Measurements from ENCODE around the gene STK32C. TPM values are rescaled to one million over a fixed set of nuclear protein-coding genes. Genes with fewer than 3 reads are reported as not detected.

The STK32C gene
- total and polyA plus RNA-seq, 2 donors (not counting 1 experiment from before 2014, with no cell fraction given), result 9.9 to 16.8 TPM

DNA sequence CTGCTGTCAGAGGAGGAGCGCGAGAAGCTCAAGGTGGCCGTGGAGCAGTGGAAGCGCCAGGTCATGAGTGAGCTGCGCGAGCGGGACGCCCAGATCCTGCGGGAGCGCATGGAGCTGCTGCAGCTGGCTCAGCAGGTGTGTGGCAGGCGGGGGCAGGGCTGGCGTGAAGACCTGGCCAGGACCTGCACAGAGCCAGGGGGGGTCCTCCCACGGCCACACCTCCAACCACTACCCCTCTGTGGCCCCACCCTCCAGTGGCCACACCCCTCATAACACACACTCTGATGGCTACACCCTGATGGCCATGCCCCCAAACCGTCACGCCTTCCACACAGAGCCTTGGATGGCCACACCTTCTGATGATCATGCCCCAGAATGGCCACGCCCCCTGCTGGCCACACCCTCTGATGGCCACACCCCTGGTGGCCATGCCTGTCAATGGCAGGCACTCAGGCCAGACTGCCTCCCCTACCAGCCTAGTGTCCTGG lies 144.4 kb downstream of the STK32C start:
- peaks cover 0 to 20% (median 0%) of the 10 kb centered on the region in 3 donors for H3K9me3 ChIP-seq (ENCODE audit: control extremely low read depth in 1 of 3, control insufficient read depth in 2 of 3, insufficient read depth in 1 of 3, low read length in 2 of 3)
- ATAC-seq (ENCODE audit: low read depth) (no peak), DNase-seq (peak; percentile 28)
- H3K4me3 ChIP-seq (ENCODE audit: control extremely low read depth in 1 of 5, extremely low read depth in 1 of 5, insufficient read depth in 1 of 5, low read depth in 2 of 5, low read length in 4 of 5), result no peak overlapping the region
- CTCF ChIA-PET, result interaction anchor here (0.8 kb wide), 1 partner anchor 1222 kb away, joined by 3 read pairs; no protein-coding TSS in a partner anchor
- H3K79me2 ChIP-seq (ENCODE audit: control insufficient read depth, insufficient read depth, low read length), result no peaks in the 10 kb centered on the region
- H3K9ac ChIP-seq (ENCODE audit: low read length), result no peak overlapping the region
- no peak for TF ChIP-seq EZH2 (IDR thresholded peaks at IDR 0.05; ENCODE audit: borderline replicate concordance, insufficient read depth, low read depth, low read length, poor library complexity, severe bottlenecking)
- TF ChIP-seq, protein P1, sequence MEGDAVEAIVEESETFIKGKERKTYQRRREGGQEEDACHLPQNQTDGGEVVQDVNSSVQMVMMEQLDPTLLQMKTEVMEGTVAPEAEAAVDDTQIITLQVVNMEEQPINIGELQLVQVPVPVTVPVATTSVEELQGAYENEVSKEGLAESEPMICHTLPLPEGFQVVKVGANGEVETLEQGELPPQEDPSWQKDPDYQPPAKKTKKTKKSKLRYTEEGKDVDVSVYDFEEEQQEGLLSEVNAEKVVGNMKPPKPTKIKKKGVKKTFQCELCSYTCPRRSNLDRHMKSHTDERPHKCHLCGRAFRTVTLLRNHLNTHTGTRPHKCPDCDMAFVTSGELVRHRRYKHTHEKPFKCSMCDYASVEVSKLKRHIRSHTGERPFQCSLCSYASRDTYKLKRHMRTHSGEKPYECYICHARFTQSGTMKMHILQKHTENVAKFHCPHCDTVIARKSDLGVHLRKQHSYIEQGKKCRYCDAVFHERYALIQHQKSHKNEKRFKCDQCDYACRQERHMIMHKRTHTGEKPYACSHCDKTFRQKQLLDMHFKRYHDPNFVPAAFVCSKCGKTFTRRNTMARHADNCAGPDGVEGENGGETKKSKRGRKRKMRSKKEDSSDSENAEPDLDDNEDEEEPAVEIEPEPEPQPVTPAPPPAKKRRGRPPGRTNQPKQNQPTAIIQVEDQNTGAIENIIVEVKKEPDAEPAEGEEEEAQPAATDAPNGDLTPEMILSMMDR (IDR thresholded peaks at IDR 0.05), result no peak
- WGBS (ENCODE audit: insufficient coverage), result 64% methylated on average over 16 of the region's 16 CpGs
- Mint-ChIP-seq H3K4me1 (peaks cover 8% of the 10 kb centered on the region), H3K4me3 (no peak overlapping the region), H3K9me3 (ENCODE audit: insufficient read depth) (no peaks in the 10 kb centered on the region), H3K27me3 (peaks cover 8% of the 10 kb centered on the region), H3K27ac (no peak overlapping the region)
- H3K36me3 ChIP-seq (replicated peaks in 1 of 2; ENCODE audit: control extremely low read depth in 1 of 2, control insufficient read depth in 1 of 2, extremely low read depth in 1 of 2, insufficient read depth in 2 of 2, low read length in 1 of 2), result no peaks in the 10 kb centered on the region
- H4K20me1 ChIP-seq (ENCODE audit: control insufficient read depth, insufficient read depth, low read length, poor library complexity, severe bottlenecking), result no peaks in the 10 kb centered on the region
- peaks cover 8 to 11% of the 10 kb centered on the region in 2 donors for H3K4me1 ChIP-seq (ENCODE audit: control insufficient read depth in 2 of 2, insufficient read depth in 2 of 2, low read length in 2 of 2)
- no peak overlapping the region for H3K27ac ChIP-seq (ENCODE audit: low read length in 2 of 2)
- no peak overlapping the region for H3K4me2 ChIP-seq (replicated peaks; ENCODE audit: low read depth, low read length, poor library complexity, severe bottlenecking)
- peaks cover 0 to 3% (median 0%) of the 10 kb centered on the region in 4 experiments for H3K27me3 ChIP-seq (replicated peaks in 1 of 4; ENCODE audit: control extremely low read depth in 1 of 4, control insufficient read depth in 3 of 4, insufficient read depth in 4 of 4, low read length in 3 of 4)
- POLR2A ChIA-PET, result no interaction called here
- no peak overlapping the region for H2AFZ ChIP-seq (ENCODE audit: insufficient read depth, low read depth, low read length, poor library complexity, severe bottlenecking)
- intact Hi-C loops (cut with micrococcal nuclease), result no loop called here

DNA sequence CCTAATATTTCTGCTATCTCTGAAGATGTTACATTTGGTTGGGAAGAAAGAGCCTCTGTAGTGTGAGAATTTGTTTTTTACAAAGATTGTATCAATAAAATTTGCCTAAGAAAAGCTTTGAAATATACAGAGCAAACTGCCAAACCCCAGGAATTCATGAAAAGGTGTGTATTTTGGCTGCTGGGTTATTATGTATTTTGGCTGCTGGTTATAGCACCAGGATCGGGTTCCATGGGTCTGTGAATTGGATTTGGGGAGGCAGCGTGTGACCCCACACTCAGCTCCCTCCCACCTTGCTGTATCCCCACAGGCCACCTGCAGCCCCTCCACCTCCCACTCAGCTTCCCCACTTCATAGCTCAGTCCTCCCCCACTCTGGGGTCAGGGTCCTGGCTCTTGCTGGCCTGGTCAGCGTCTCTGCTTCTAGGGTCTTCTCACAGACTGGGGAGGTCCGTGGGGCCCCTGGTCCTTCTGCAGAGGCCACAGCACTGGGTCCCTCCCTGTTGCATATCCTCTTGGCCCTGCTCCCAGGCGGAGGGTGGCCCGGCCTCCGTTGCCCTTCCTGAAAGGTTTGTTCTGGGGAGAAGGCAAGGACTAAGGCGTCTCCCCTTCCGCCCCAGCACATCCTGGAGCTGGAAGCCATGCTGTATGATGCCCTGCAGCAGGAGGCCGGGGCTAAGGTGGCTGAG lies 145.0 kb downstream of the STK32C start:
- Histone ChIP-seq H2AFZ (ENCODE audit: insufficient read depth, low read depth, low read length, poor library complexity, severe bottlenecking) (no peak overlapping the region), H3K36me3 (replicated peaks in 1 of 2; ENCODE audit: control extremely low read depth in 1 of 2, control insufficient read depth in 1 of 2, extremely low read depth in 1 of 2, insufficient read depth in 2 of 2, low read length in 1 of 2) (no peaks in the 10 kb centered on the region), H3K9me3 (ENCODE audit: control extremely low read depth in 1 of 3, control insufficient read depth in 2 of 3, insufficient read depth in 1 of 3, low read length in 2 of 3) (peaks cover 0 to 22% (median 0%) of the 10 kb centered on the region in 3 donors), H3K9ac (ENCODE audit: low read length) (no peak overlapping the region), H3K27me3 (replicated peaks in 1 of 4; ENCODE audit: control extremely low read depth in 1 of 4, control insufficient read depth in 3 of 4, insufficient read depth in 4 of 4, low read length in 3 of 4) (peaks cover 0 to 3% (median 0%) of the 10 kb centered on the region in 4 experiments), H3K4me1 (ENCODE audit: control insufficient read depth in 2 of 2, insufficient read depth in 2 of 2, low read length in 2 of 2) (peaks cover 8 to 11% of the 10 kb centered on the region in 2 donors), H3K79me2 (ENCODE audit: control insufficient read depth, insufficient read depth, low read length) (no peaks in the 10 kb centered on the region), H3K27ac (ENCODE audit: low read length in 2 of 2) (no peak overlapping the region), H3K4me2 (replicated peaks; ENCODE audit: low read depth, low read length, poor library complexity, severe bottlenecking) (no peak overlapping the region), H4K20me1 (ENCODE audit: control insufficient read depth, insufficient read depth, low read length, poor library complexity, severe bottlenecking) (no peaks in the 10 kb centered on the region), H3K4me3 (ENCODE audit: control extremely low read depth in 1 of 5, extremely low read depth in 1 of 5, insufficient read depth in 1 of 5, low read depth in 2 of 5, low read length in 4 of 5) (no peak overlapping the region)
- TF ChIP-seq, protein P1 (IDR thresholded peaks at IDR 0.05), result no peak
- TF ChIP-seq EZH2 (IDR thresholded peaks at IDR 0.05; ENCODE audit: borderline replicate concordance, insufficient read depth, low read depth, low read length, poor library complexity, severe bottlenecking), result no peak
- ChIA-PET CTCF (no interaction called here), POLR2A (no interaction called here)
- Mint-ChIP-seq H3K27ac (no peak overlapping the region), H3K9me3 (ENCODE audit: insufficient read depth) (no peaks in the 10 kb centered on the region), H3K4me1 (peaks cover 8% of the 10 kb centered on the region), H3K27me3 (peaks cover 8% of the 10 kb centered on the region), H3K4me3 (no peak overlapping the region)
- no peak for DNase-seq
- no peak for ATAC-seq (ENCODE audit: low read depth)
- 82% methylated on average over 6 of the region's 10 CpGs for WGBS (ENCODE audit: insufficient coverage)
- intact Hi-C loops (cut with micrococcal nuclease), result no loop called here

All from B cell (primary cell).